Fibroblast of the aortic adventitia (primary cell): ENCODE data around the gene SPDEF. TPM values are rescaled to one million over a fixed set of nuclear protein-coding genes. Genes with fewer than 3 reads are reported as not detected.

Experiments used
- DNase-seq: peaks from one replicate; pipeline ENCODE4 v3.0.0-alpha.2; 2010; ENCODE audit warnings: low read depth
- H3K4me3 ChIP-seq: 2 replicates; pipeline ENCODE4 v1.5.1; 2011; ENCODE audit warnings: low read depth, mild to moderate bottlenecking, control low read depth, low read length, moderate library complexity
- total RNA-seq: library from RNA; depleted of rRNA; stranded (reverse); fragments of >200 nt; gene quantifications from 2 replicates; pipeline ENCODE4 v1.2.3, GENCODE V29; 2012; ENCODE audit warnings: low replicate concordance
- TF ChIP-seq, protein P1 (sequence below): IDR thresholded peaks from 2 replicates; pipeline ENCODE4 v1.5.1; 2011; ENCODE audit warnings: mild to moderate bottlenecking, low read length, control low read depth, inconsistent platforms; ENCODE audit not compliant: insufficient read depth

Gene SPDEF
- total RNA-seq, 1 donor: not detected

GRCh38 chr6:34598712-34599111 is 42.6 kb upstream of the SPDEF start:
- TF ChIP-seq, protein P1, sequence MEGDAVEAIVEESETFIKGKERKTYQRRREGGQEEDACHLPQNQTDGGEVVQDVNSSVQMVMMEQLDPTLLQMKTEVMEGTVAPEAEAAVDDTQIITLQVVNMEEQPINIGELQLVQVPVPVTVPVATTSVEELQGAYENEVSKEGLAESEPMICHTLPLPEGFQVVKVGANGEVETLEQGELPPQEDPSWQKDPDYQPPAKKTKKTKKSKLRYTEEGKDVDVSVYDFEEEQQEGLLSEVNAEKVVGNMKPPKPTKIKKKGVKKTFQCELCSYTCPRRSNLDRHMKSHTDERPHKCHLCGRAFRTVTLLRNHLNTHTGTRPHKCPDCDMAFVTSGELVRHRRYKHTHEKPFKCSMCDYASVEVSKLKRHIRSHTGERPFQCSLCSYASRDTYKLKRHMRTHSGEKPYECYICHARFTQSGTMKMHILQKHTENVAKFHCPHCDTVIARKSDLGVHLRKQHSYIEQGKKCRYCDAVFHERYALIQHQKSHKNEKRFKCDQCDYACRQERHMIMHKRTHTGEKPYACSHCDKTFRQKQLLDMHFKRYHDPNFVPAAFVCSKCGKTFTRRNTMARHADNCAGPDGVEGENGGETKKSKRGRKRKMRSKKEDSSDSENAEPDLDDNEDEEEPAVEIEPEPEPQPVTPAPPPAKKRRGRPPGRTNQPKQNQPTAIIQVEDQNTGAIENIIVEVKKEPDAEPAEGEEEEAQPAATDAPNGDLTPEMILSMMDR: no peak
- no peak for DNase-seq
- no peak overlapping the region for H3K4me3 ChIP-seq

GRCh38 chr6:34597605-34598353 is 41.6 kb upstream of the SPDEF start:
- H3K4me3 ChIP-seq: no peak overlapping the region
- DNase-seq: no peak

DNA sequence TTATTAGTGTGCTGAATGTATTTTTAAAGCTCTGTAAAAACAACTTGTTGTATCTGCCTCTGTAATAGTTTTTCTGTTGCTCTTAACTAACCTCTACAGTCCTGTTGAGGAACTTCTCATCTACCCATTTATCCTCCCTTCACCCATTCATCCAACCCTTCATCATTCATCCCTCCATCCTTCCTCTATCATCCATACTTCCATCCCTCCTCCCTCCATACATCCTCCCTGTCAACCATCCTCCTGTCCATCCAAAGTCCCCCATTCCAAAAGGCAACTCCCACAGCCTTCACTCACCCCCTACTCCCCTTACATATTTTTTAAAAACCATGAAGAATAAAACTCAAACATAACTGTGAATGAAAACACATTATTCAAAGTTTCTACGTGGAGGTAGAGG is 40.7 kb upstream of the SPDEF start:
- TF ChIP-seq, protein P1: no peak
- no peak for DNase-seq
- no peak overlapping the region for H3K4me3 ChIP-seq

More at GRCh38 chr6:34597605-34598353, 41.6 kb upstream of the SPDEF start:
- TF ChIP-seq, protein P1: no peak

GRCh38 chr6:34595332-34596184 is 39.4 kb upstream of the SPDEF start:
- peak; percentile 64 for DNase-seq
- H3K4me3 ChIP-seq: no peak overlapping the region
- TF ChIP-seq, protein P1: no peak

DNA sequence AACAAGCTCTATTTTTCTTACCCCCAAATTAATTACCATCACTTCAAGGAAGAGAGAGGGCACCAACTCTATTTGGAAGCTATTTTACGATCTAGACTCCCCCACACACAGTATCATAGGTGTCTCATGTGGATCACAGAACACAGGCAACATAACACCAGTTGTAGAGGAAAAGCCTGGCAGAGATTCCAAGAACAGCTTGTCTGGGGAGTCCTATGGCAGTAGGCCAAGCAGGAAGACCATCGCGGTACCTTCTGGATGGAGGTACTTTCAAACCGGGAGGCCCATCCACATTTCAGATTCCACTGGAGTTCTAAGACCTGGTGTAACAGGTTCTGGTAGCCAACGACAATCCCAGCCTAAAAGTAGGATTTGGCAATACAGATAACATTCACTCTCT is 37.6 kb upstream of the SPDEF start:
- H3K4me3 ChIP-seq: no peak overlapping the region
- TF ChIP-seq, protein P1: no peak
- no peak for DNase-seq

- no peak overlapping the region for H3K4me3 ChIP-seq
- TF ChIP-seq, protein P1: no peak
Measured at GRCh38 chr6:34592208-34592952, 36.3 kb upstream of the SPDEF start.

More at GRCh38 chr6:34592208-34592952, 36.3 kb upstream of the SPDEF start:
- no peak for DNase-seq
